Neural progenitor cell (in vitro differentiated cells): Measurements from ENCODE around the gene CXorf38. TPM values are rescaled to one million over a fixed set of nuclear protein-coding genes. Genes with fewer than 3 reads are reported as not detected.
A peak's percentile ranks its signal among the peaks of the same experiment; 100 is the strongest.

Source experiments
- DNase-seq: peaks from one replicate; pipeline ENCODE4 v3.0.0-alpha.2; 2016; ENCODE audit warnings: low spot score
- H2AFZ ChIP-seq: fragments of 200-600 bp; sonication (generic); replicated peaks from 2 replicates; pipeline ENCODE4 v1.6.1; 2016; ENCODE audit warnings: antibody characterized with exemption
- H3F3A ChIP-seq: fragments of 200-600 bp; sonication (generic); 2 replicates; pipeline ENCODE4 v1.6.1; 2016; ENCODE audit warnings: antibody characterized with exemption, low read depth
- H3K27ac ChIP-seq: fragments of 200-600 bp; sonication (generic); 2 replicates; pipeline ENCODE4 v1.5.1; 2016; ENCODE audit warnings: mild to moderate bottlenecking
- H3K27me3 ChIP-seq: fragments of 200-600 bp; sonication (generic); 2 replicates; pipeline ENCODE4 v1.6.1; 2016; ENCODE audit warnings: mild to moderate bottlenecking, moderate library complexity
- H3K36me3 ChIP-seq: fragments of 200-600 bp; sonication (generic); 2 replicates; pipeline ENCODE4 v1.5.1; 2016
- H3K4me1 ChIP-seq: fragments of 200-600 bp; sonication (generic); 2 replicates; pipeline ENCODE4 v1.6.1; 2016; ENCODE audit warnings: mixed run types
- H3K4me2 ChIP-seq: fragments of 200-600 bp; sonication (generic); 2 replicates; pipeline ENCODE4 v1.6.1; 2016
- H3K4me3 ChIP-seq: fragments of 200-600 bp; sonication (generic); 2 replicates; pipeline ENCODE4 v1.5.1; 2016
- H3K79me2 ChIP-seq: fragments of 200-600 bp; sonication (generic); 2 replicates; pipeline ENCODE4 v1.6.1; 2016; ENCODE audit warnings: low read depth
- H3K9ac ChIP-seq: fragments of 200-600 bp; sonication (generic); 2 replicates; pipeline ENCODE4 v1.6.1; 2016
- H3K9me3 ChIP-seq: fragments of 200-600 bp; sonication (generic); 2 replicates; pipeline ENCODE4 v1.5.1; 2016; ENCODE audit warnings: low read depth
- H4K20me1 ChIP-seq: fragments of 200-600 bp; sonication (generic); 2 replicates; pipeline ENCODE4 v1.6.1; 2016; ENCODE audit warnings: low read depth
- H3K27ac Mint-ChIP-seq: 3 replicates; pipeline ENCODE4 v1.8.0; 2021; ENCODE audit warnings: mixed read lengths
- H3K27me3 Mint-ChIP-seq: 2 replicates; pipeline ENCODE4 v1.8.0; 2022; ENCODE audit warnings: low read depth, mild to moderate bottlenecking, inconsistent platforms, moderate library complexity, mixed read lengths; ENCODE audit not compliant: insufficient read depth
- H3K36me3 Mint-ChIP-seq: 3 replicates; pipeline ENCODE4 v1.8.0; 2021; ENCODE audit warnings: mixed read lengths
- H3K4me1 Mint-ChIP-seq: 3 replicates; pipeline ENCODE4 v1.8.0; 2021; ENCODE audit warnings: mixed read lengths
- H3K4me3 Mint-ChIP-seq: 3 replicates; pipeline ENCODE4 v1.8.0; 2021; ENCODE audit warnings: mild to moderate bottlenecking, moderate library complexity, mixed read lengths
- H3K9me3 Mint-ChIP-seq: 3 replicates; pipeline ENCODE4 v1.8.0; 2020; ENCODE audit warnings: mixed read lengths
- CTCF ChIP-seq: fragments of 200-600 bp; sonication (generic); IDR thresholded peaks from 2 replicates; pipeline ENCODE4 v1.5.1; 2017; ENCODE audit warnings: antibody characterized with exemption, mild to moderate bottlenecking
- EZH2 ChIP-seq: fragments of 200-600 bp; sonication (generic); IDR thresholded peaks from 2 replicates; pipeline ENCODE4 v1.6.1; 2017; ENCODE audit warnings: antibody characterized with exemption, mild to moderate bottlenecking, moderate library complexity
- EZH2phosphoT487 ChIP-seq: fragments of 200-600 bp; sonication (generic); IDR thresholded peaks from 2 replicates; pipeline ENCODE4 v1.6.1; 2017; ENCODE audit warnings: antibody characterized with exemption
- total RNA-seq: library from RNA; depleted of rRNA; stranded (reverse); fragments of >200 nt; gene quantifications from 2 replicates; pipeline ENCODE4 v1.2.3, GENCODE V29; 2015; ENCODE audit warnings: low replicate concordance

CXorf38 gene
- total RNA-seq, 1 donor from 2014 or later: 12.7 TPM

- Histone ChIP-seq H3K9me3 (no peaks in the 10 kb centered on the region), H3K4me3 (no peak overlapping the region), H3K79me2 (no peaks in the 10 kb centered on the region), H3K27me3 (no peaks in the 10 kb centered on the region), H3F3A (peaks cover 14% of the 10 kb centered on the region), H2AFZ (no peak overlapping the region), H3K4me1 (no peaks in the 10 kb centered on the region), H3K4me2 (no peak overlapping the region), H3K9ac (no peak overlapping the region), H3K36me3 (no peaks in the 10 kb centered on the region), H3K27ac (no peak overlapping the region), H4K20me1 (no peaks in the 10 kb centered on the region)
- Mint-ChIP-seq H3K4me1 (no peaks in the 10 kb centered on the region), H3K36me3 (peaks cover 2% of the 10 kb centered on the region), H3K9me3 (no peaks in the 10 kb centered on the region), H3K4me3 (no peak overlapping the region), H3K27me3 (peaks cover 2% of the 10 kb centered on the region), H3K27ac (no peak overlapping the region)
- DNase-seq: no peak
- TF ChIP-seq CTCF (no peak), EZH2phosphoT487 (no peak), EZH2 (no peak)
These were observed 6.2 kb upstream of the CXorf38 start for GRCh38 chrX:40653535-40653934.

- peaks cover 2% of the 10 kb centered on the region for H3K27me3 Mint-ChIP-seq
- H3K9me3 Mint-ChIP-seq: no peaks in the 10 kb centered on the region
- no peak overlapping the region for H3K9ac ChIP-seq
- TF ChIP-seq EZH2 (no peak), EZH2phosphoT487 (no peak), CTCF (no peak)
- H3K27ac Mint-ChIP-seq: no peak overlapping the region
- no peaks in the 10 kb centered on the region for H3K4me1 Mint-ChIP-seq
- H3K27ac ChIP-seq: no peak overlapping the region
- H2AFZ ChIP-seq: no peak overlapping the region
- no peaks in the 10 kb centered on the region for H3K79me2 ChIP-seq
- H3K4me3 ChIP-seq: no peak overlapping the region
- H3F3A ChIP-seq: peaks cover 22% of the 10 kb centered on the region
- no peaks in the 10 kb centered on the region for H3K27me3 ChIP-seq
- peaks cover 2% of the 10 kb centered on the region for H3K36me3 Mint-ChIP-seq
- no peaks in the 10 kb centered on the region for H3K9me3 ChIP-seq
- H3K4me2 ChIP-seq: no peak overlapping the region
- H3K4me3 Mint-ChIP-seq: no peak overlapping the region
- peaks cover 3% of the 10 kb centered on the region for H3K4me1 ChIP-seq
- H4K20me1 ChIP-seq: no peaks in the 10 kb centered on the region
- no peak for DNase-seq
- no peaks in the 10 kb centered on the region for H3K36me3 ChIP-seq
These were observed 5.3 kb upstream of the CXorf38 start for GRCh38 chrX:40652664-40653063.

- H2AFZ ChIP-seq: no peak overlapping the region
- peaks cover 3% of the 10 kb centered on the region for H3K79me2 ChIP-seq
- H3K9me3 Mint-ChIP-seq: no peaks in the 10 kb centered on the region
- H3K4me1 ChIP-seq: peaks cover 3% of the 10 kb centered on the region
- no peak overlapping the region for H3K4me2 ChIP-seq
- H3K36me3 Mint-ChIP-seq: no peaks in the 10 kb centered on the region
- TF ChIP-seq EZH2phosphoT487 (no peak), CTCF (peak; percentile 95), EZH2 (no peak)
- H3K4me1 Mint-ChIP-seq: no peaks in the 10 kb centered on the region
- no peak overlapping the region for H3K27ac ChIP-seq
- H3K27ac Mint-ChIP-seq: no peak overlapping the region
- H3K27me3 Mint-ChIP-seq: no peaks in the 10 kb centered on the region
- no peaks in the 10 kb centered on the region for H3K9me3 ChIP-seq
- no peak overlapping the region for H3K4me3 ChIP-seq
- no peaks in the 10 kb centered on the region for H3K36me3 ChIP-seq
- H4K20me1 ChIP-seq: no peaks in the 10 kb centered on the region
- no peak overlapping the region for H3K9ac ChIP-seq
- H3F3A ChIP-seq: peaks cover 24% of the 10 kb centered on the region
- peak; percentile 82 for DNase-seq
- H3K27me3 ChIP-seq: no peaks in the 10 kb centered on the region
- no peak overlapping the region for H3K4me3 Mint-ChIP-seq
These were observed 4.4 kb upstream of the CXorf38 start for GRCh38 chrX:40651620-40652223.
